HG02763 (cell line): ENCODE results near the gene PM20D1.
"Not testable (repeated sequence)": the region's sequence is repeated elsewhere in the genome, so short reads cannot be mapped to it uniquely, and the experiment has no call there.

Source experiments
- ATAC-seq: cut with Tn5 transposase; IDR thresholded peaks from one replicate; pipeline ENCODE4 v1.9.1; 2021; ENCODE audit warnings: mild to moderate bottlenecking, moderate library complexity; ENCODE audit not compliant: unreplicated experiment

PM20D1 gene

GRCh38 chr1:205849619-205850355 is at the start of gene PM20D1:
Gene PM20D1, minus strand, starts transcription at chr1:205850132. Its CDS starts 60 bp downstream, at chr1:205850072.
- peak; percentile 91 for ATAC-seq

GRCh38 chr1:205896351-205896750 is 46.4 kb upstream of the PM20D1 start:
- no peak for ATAC-seq

- ATAC-seq, result not testable (repeated sequence)
Observed at GRCh38 chr1:205894119-205894518, 44.2 kb upstream of the PM20D1 start.

GRCh38 chr1:205892175-205892574 is 42.2 kb upstream of the PM20D1 start:
- ATAC-seq, result not testable (repeated sequence)

GRCh38 chr1:205891481-205891880 is 41.5 kb upstream of the PM20D1 start:
- ATAC-seq, result not testable (repeated sequence)

- not testable (repeated sequence) for ATAC-seq
Observed at GRCh38 chr1:205890631-205891030, 40.7 kb upstream of the PM20D1 start.

GRCh38 chr1:205889706-205890105 is 39.8 kb upstream of the PM20D1 start:
- ATAC-seq, result not testable (repeated sequence)

- not testable (repeated sequence) for ATAC-seq
Observed at GRCh38 chr1:205889006-205889405, 39.1 kb upstream of the PM20D1 start.

- no peak for ATAC-seq
Observed at GRCh38 chr1:205883792-205884191, 33.9 kb upstream of the PM20D1 start.

- ATAC-seq, result no peak
Observed at GRCh38 chr1:205880923-205881322, 31.0 kb upstream of the PM20D1 start.

- ATAC-seq, result no peak
Observed at GRCh38 chr1:205879974-205880373, 30.0 kb upstream of the PM20D1 start.

- no peak for ATAC-seq
Observed at GRCh38 chr1:205878026-205878425, 28.1 kb upstream of the PM20D1 start.

GRCh38 chr1:205873148-205873547 is 23.2 kb upstream of the PM20D1 start:
- not testable (repeated sequence) for ATAC-seq

GRCh38 chr1:205870236-205870635 is 20.3 kb upstream of the PM20D1 start:
- no peak for ATAC-seq

GRCh38 chr1:205861540-205861939 is 11.6 kb upstream of the PM20D1 start:
- ATAC-seq, result no peak

GRCh38 chr1:205858141-205858961 is 8.4 kb upstream of the PM20D1 start:
- no peak for ATAC-seq

- ATAC-seq, result not testable (repeated sequence)
Observed at GRCh38 chr1:205857501-205857900, 7.6 kb upstream of the PM20D1 start.

GRCh38 chr1:205856433-205856832 is 6.5 kb upstream of the PM20D1 start:
- ATAC-seq, result no peak

- no peak for ATAC-seq
Observed at GRCh38 chr1:205852969-205853368, 3.0 kb upstream of the PM20D1 start.

- no peak for ATAC-seq
Observed at GRCh38 chr1:205851993-205852392, 2.1 kb upstream of the PM20D1 start.

GRCh38 chr1:205843036-205843859 is 6.7 kb downstream of the PM20D1 start:
- ATAC-seq, result no peak
